HCT116 (cell line): ENCODE measurements around the gene ZIC5. TPM values are rescaled to one million over a fixed set of nuclear protein-coding genes. Genes with fewer than 3 reads are reported as not detected.

Experiments used
- ATAC-seq: fragments of 200-7000 bp; cut with Tn5 transposase; 2 replicates; pipeline ENCODE4 v1.9.1; 2020; ENCODE audit warnings: mild to moderate bottlenecking, moderate library complexity
- BruUV-seq: library from RNA; stranded (reverse); fragments of 400-500 nt; replicated peaks from 2 replicates; lab custom pipeline; 2021; lab: Mats Ljungman, UMichigan
- CTCF ChIA-PET: fragments of 300-600 bp; sonication (Branson Sonifier 250); formaldehyde crosslinking; loops from one replicate; lab custom pipeline; 2021; ENCODE audit warnings: antibody characterized with exemption; lab: Charles Lee
- POLR2A ChIA-PET: fragments of 300-600, 350-600 bp; sonication (Branson Sonifier 250); formaldehyde crosslinking; loops from one replicate; lab custom pipeline; 2021; ENCODE audit warnings: antibody characterized with exemption; lab: Charles Lee
- RAD21 ChIA-PET, 2 experiments: fragments of 300-600 bp; sonication (Branson Sonifier 250); formaldehyde crosslinking; loops; one replicate each; lab custom pipeline; 2023; ENCODE audit warnings: low total read pairs in 2 of 2; ENCODE audit not compliant: uncharacterized antibody in 2 of 2, unreplicated experiment in 2 of 2, low non-redundant PET in 1 of 2; lab: Charles Lee
- DNase-seq: peaks from one replicate; pipeline ENCODE4 v3.0.0-alpha.2; 2010; ENCODE audit warnings: low read depth, low spot score
- H2AFZ ChIP-seq: fragments of 200-600 bp; shearing (Covaris generic), sonication (generic); 2 replicates; pipeline ENCODE4 v1.6.1; 2017; ENCODE audit warnings: low read depth, mixed run types, mixed read lengths, antibody characterized with exemption, low read length; ENCODE audit not compliant: poor library complexity, severe bottlenecking
- H3K27ac ChIP-seq: 2 replicates; pipeline ENCODE4 v1.5.1; 2012; ENCODE audit warnings: low read depth, low read length
- H3K27me3 ChIP-seq: fragments of 200-600 bp; sonication (generic); 2 replicates; pipeline ENCODE4 v1.6.1; 2016; ENCODE audit warnings: mixed run types, low read length, mixed read lengths; ENCODE audit not compliant: insufficient read depth
- H3K36me3 ChIP-seq, 2 experiments: fragments of 200-500 bp in 1 of 2; fragments of 200-600 bp in 1 of 2; sonication (Bioruptor generic) in 1 of 2; sonication (generic) in 1 of 2; 2 replicates each; pipeline versions ENCODE4 v1.5.1 to v1.6.1; 2014 to 2016; ENCODE audit warnings: low read length in 2 of 2, inconsistent platforms in 1 of 2, mixed read lengths in 1 of 2, mixed run types in 1 of 2; ENCODE audit not compliant: insufficient read depth in 2 of 2, control insufficient read depth in 1 of 2
- H3K4me1 ChIP-seq, 2 experiments: fragments of 200-600 bp in 1 of 2; sonication (generic) in 1 of 2; 2 replicates each; pipeline versions ENCODE4 v1.5.1 to v1.6.1; 2012 to 2017; ENCODE audit warnings: low read length in 2 of 2, inconsistent platforms in 1 of 2, mild to moderate bottlenecking in 1 of 2, mixed read lengths in 1 of 2, mixed run types in 1 of 2, moderate library complexity in 1 of 2; ENCODE audit not compliant: insufficient read depth in 2 of 2, control insufficient read depth in 1 of 2
- H3K4me2 ChIP-seq: fragments of 200-600 bp; sonication (generic); 2 replicates; pipeline ENCODE4 v1.6.1; 2017; ENCODE audit warnings: mixed run types, low read length, mixed read lengths
- H3K4me3 ChIP-seq, 2 experiments: fragments of 200-600 bp in 1 of 2; sonication (generic) in 1 of 2; replicated peaks in 1 of 2; 2 replicates each; pipeline ENCODE4 v1.5.1; 2011 to 2016; ENCODE audit warnings: low read length in 2 of 2, control low read depth in 1 of 2, low read depth in 1 of 2, mild to moderate bottlenecking in 1 of 2, mixed read lengths in 1 of 2, mixed run types in 1 of 2
- H3K79me2 ChIP-seq: fragments of 200-600 bp; sonication (generic); 2 replicates; pipeline ENCODE4 v1.6.1; 2017; ENCODE audit warnings: mild to moderate bottlenecking, mixed run types, low read length, moderate library complexity, mixed read lengths; ENCODE audit not compliant: insufficient read depth
- H3K9ac ChIP-seq: fragments of 200-600 bp; sonication (generic); 2 replicates; pipeline ENCODE4 v1.6.1; 2016; ENCODE audit warnings: low read length, mixed read lengths
- H3K9me2 ChIP-seq: fragments of 200-600 bp; sonication (generic), shearing (Covaris generic); 2 replicates; pipeline ENCODE4 v1.6.1; 2017; ENCODE audit warnings: mixed run types, mild to moderate bottlenecking, moderate library complexity; ENCODE audit not compliant: insufficient read depth
- H3K9me3 ChIP-seq, 2 experiments: fragments of 200-500 bp in 1 of 2; fragments of 200-600 bp in 1 of 2; sonication (Bioruptor generic) in 1 of 2; sonication (generic) in 1 of 2; 2 replicates each; pipeline ENCODE4 v1.6.1; 2014 to 2017; ENCODE audit warnings: low read length in 2 of 2, mixed read lengths in 2 of 2, inconsistent platforms in 1 of 2, low read depth in 1 of 2, mild to moderate bottlenecking in 1 of 2, mixed run types in 1 of 2, moderate library complexity in 1 of 2; ENCODE audit not compliant: control insufficient read depth in 1 of 2, insufficient read depth in 1 of 2
- H4K20me1 ChIP-seq: fragments of 200-600 bp; sonication (generic), shearing (Covaris generic); 2 replicates; pipeline ENCODE4 v1.6.1; 2017; ENCODE audit warnings: mixed run types, mild to moderate bottlenecking, moderate library complexity; ENCODE audit not compliant: insufficient read depth
- ATF3 ChIP-seq: IDR thresholded peaks from 2 replicates; pipeline ENCODE4 v1.6.1; 2012
- CEBPB ChIP-seq: IDR thresholded peaks from 2 replicates; pipeline ENCODE4 v1.6.1; 2012; ENCODE audit warnings: low read depth
- CTCF ChIP-seq, 3 experiments: fragments of 200-600 bp in 1 of 3; sonication (generic) in 1 of 3; IDR thresholded peaks in 2 of 3; conservative IDR thresholded peaks in 1 of 3; 2 replicates each; pipeline ENCODE4 v1.5.1; 2012 to 2017; ENCODE audit warnings: low read depth in 2 of 3, low read length in 2 of 3, antibody characterized with exemption in 1 of 3, borderline replicate concordance in 1 of 3, control low read depth in 1 of 3, mild to moderate bottlenecking in 1 of 3, mixed read lengths in 1 of 3, mixed run types in 1 of 3, moderate library complexity in 1 of 3; ENCODE audit not compliant: insufficient read depth in 1 of 3
- EZH2 ChIP-seq: fragments of 200-600 bp; sonication (generic); IDR thresholded peaks from 2 replicates; pipeline ENCODE4 v1.6.1; 2017; ENCODE audit warnings: antibody characterized with exemption, mixed run types
- EZH2phosphoT487 ChIP-seq: fragments of 200-600 bp; IDR thresholded peaks from 2 replicates; pipeline ENCODE4 v1.6.1; 2018; ENCODE audit warnings: antibody characterized with exemption, borderline replicate concordance
- FOSL1 ChIP-seq: IDR thresholded peaks from 2 replicates; pipeline ENCODE4 v1.6.1; 2012; ENCODE audit warnings: low read depth
- JUND ChIP-seq: IDR thresholded peaks from 2 replicates; pipeline ENCODE4 v1.6.1; 2012
- MAX ChIP-seq: IDR thresholded peaks from 2 replicates; pipeline ENCODE4 v1.6.1; 2012
- POLR2A ChIP-seq: IDR thresholded peaks from 2 replicates; pipeline ENCODE4 v1.7.0; 2011; ENCODE audit warnings: borderline replicate concordance; ENCODE audit not compliant: insufficient read depth, insufficient read length; ENCODE audit errors: extremely low read depth
- POLR2AphosphoS5 ChIP-seq: IDR thresholded peaks from 2 replicates; pipeline ENCODE4 v1.6.1; 2011; ENCODE audit warnings: mild to moderate bottlenecking, low read depth, low read length, moderate library complexity
- RAD21 ChIP-seq: IDR thresholded peaks from 2 replicates; pipeline ENCODE4 v1.6.1; 2012; ENCODE audit warnings: low read depth, mild to moderate bottlenecking
- REST ChIP-seq: IDR thresholded peaks from 2 replicates; pipeline ENCODE4 v1.6.1; 2012; ENCODE audit warnings: low read depth
- SIN3A ChIP-seq: IDR thresholded peaks from 2 replicates; pipeline ENCODE4 v1.6.1; 2012; ENCODE audit warnings: low read depth
- SP1 ChIP-seq: IDR thresholded peaks from 2 replicates; pipeline ENCODE4 v1.6.1; 2012; ENCODE audit warnings: low read depth
- TCF7L2 ChIP-seq: IDR thresholded peaks from 2 replicates; pipeline ENCODE4 v1.7.0; 2011; ENCODE audit warnings: borderline replicate concordance, inconsistent platforms; ENCODE audit not compliant: insufficient read depth, insufficient read length; ENCODE audit errors: extremely low read depth
- YY1 ChIP-seq: IDR thresholded peaks from 2 replicates; pipeline ENCODE4 v1.6.1; 2011; ENCODE audit warnings: low read length, low read depth, moderate library complexity, mild to moderate bottlenecking; ENCODE audit not compliant: insufficient replicate concordance; ENCODE audit errors: extremely low read depth
- ZBTB33 ChIP-seq: IDR thresholded peaks from 2 replicates; pipeline ENCODE4 v1.6.1; 2011; ENCODE audit warnings: mild to moderate bottlenecking, low read length, moderate library complexity; ENCODE audit not compliant: insufficient replicate concordance; ENCODE audit errors: extremely low read depth
- ZFX ChIP-seq: fragments of 450-650 bp; IDR thresholded peaks from 2 replicates; pipeline ENCODE4 v1.6.1; 2017
- ZNF274 ChIP-seq: fragments of 200-500 bp; sonication (Bioruptor generic); IDR thresholded peaks from 2 replicates; pipeline ENCODE4 v1.6.1; 2014; ENCODE audit warnings: mild to moderate bottlenecking, low read depth, low read length, inconsistent platforms
- intact Hi-C: fragments of 100-400 bp; cut with micrococcal nuclease; formaldehyde crosslinking; loops from 2 replicates; pipeline ENCODE4 v1.10.0; 2022
- total RNA-seq: library from RNA; stranded (reverse); gene quantifications from one replicate; pipeline ENCODE4 v1.2.1, GENCODE V29; 2021; ENCODE audit not compliant: unreplicated experiment

The ZIC5 gene
- total RNA-seq, 1 experiment from 2014 or later = 10.3 TPM

GRCh38 chr13:99949679-99950413 is 21.7 kb downstream of the ZIC5 start:
- DNase-seq (no peak), ATAC-seq (no peak)
- TF ChIP-seq JUND (no peak), MAX (no peak), ZBTB33 (no peak), YY1 (no peak), REST (no peak), CTCF (IDR thresholded peaks at IDR 0.05 in 2 of 3, conservative IDR thresholded peaks at IDR 0.05 in 1 of 3; ENCODE audit: borderline replicate concordance in 1 of 3, insufficient read depth in 1 of 3, low read depth in 2 of 3, low read length in 2 of 3) (no peak), SIN3A (no peak), EZH2 (no peak), EZH2phosphoT487 (no peak), ZNF274 (no peak), ZFX (no peak), SP1 (no peak), TCF7L2 (no peak), POLR2A (no peak), POLR2AphosphoS5 (no peak), CEBPB (no peak), RAD21 (no peak), FOSL1 (no peak), ATF3 (no peak)
- Histone ChIP-seq H3K4me1 (peaks cover 4 to 6% of the 10 kb centered on the region in 2 experiments; a peak in 2 of 4 replicates), H2AFZ (no peak overlapping the region), H3K9ac (no peak overlapping the region), H3K27me3 (no peaks in the 10 kb centered on the region), H3K9me2 (no peaks in the 10 kb centered on the region), H3K27ac (no peak overlapping the region), H3K36me3 (no peaks in the 10 kb centered on the region), H3K4me2 (no peak overlapping the region), H3K9me3 (no peaks in the 10 kb centered on the region), H3K4me3 (no peak overlapping the region), H4K20me1 (no peaks in the 10 kb centered on the region), H3K79me2 (no peaks in the 10 kb centered on the region)
- POLR2A ChIA-PET = no interaction called here
- BruUV-seq = no TSS peak
- CTCF ChIA-PET = no interaction called here
- RAD21 ChIA-PET = no interaction called here
- intact Hi-C loops = no loop called here
